Stimulated activated CD4-positive, alpha-beta T cell treated with anti-CD3 and anti-CD28 coated beads, Interleukin-4, amount 100 ng/mL, for 1 hour (primary cell): ENCODE measurements around the gene ASCC1.
"Not testable (repeated sequence)": the region's sequence is repeated elsewhere in the genome, so short reads cannot be mapped to it uniquely, and the experiment has no call there.

Source experiments
- DNase-seq: peaks from one replicate; pipeline ENCODE4 v3.0.0-alpha.2; 2020

Gene ASCC1

DNA sequence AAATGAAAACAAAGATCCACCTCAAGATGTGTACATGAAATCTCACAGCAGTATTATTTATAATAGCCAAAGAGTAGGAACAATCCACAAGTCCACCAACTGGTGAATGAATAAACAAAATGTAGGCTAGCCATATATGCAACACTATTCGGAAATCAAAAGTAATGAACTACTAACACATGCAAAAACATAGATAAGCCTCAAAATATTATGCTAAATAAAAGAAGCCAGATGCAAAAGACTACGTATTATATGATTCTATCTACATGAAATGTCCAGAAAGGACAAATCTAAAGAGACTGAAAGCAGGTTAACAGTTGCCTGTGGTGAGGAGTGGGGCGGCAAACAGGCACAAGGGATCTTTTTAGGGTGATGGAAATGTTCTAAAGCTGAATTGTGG lies 49.0 kb downstream of the ASCC1 start:
- no peak for DNase-seq

DNA sequence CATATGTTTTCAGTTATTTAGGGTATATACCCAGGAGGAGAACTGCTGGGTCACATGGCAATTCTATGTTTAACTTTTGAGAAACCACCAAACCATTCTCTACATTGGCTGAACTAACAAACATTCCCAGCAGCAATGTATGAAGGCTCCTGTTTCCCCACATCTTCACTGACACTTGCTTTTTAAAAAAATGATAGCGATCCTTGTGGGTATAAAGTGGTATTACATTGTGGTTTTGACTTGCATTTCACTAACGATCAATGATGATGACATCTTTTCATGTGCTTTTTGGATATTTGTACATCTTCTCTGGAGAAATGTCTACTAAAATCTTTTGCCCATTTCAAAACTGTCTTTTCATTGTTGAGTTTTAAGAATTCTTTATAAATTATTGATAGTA lies 51.5 kb downstream of the ASCC1 start:
- DNase-seq = no peak

DNA sequence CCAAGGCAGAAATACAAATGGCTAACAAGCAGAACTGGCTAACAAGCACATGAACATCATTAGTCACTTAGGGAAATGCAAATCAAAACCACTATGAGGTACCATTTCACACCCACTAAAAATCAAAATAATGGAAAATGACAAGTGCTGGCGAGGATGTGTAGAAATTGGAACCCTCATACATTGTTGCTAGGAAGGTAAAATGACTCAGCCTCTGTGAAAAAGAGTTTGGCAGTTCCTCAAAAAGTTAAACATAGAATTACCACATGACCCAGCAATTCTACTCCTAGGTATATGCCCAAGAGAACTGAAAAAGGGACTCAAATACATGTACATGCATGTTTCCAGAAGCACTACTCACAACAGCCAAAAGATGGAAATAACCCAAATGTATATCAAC lies 53.1 kb downstream of the ASCC1 start:
- DNase-seq = no peak

DNA sequence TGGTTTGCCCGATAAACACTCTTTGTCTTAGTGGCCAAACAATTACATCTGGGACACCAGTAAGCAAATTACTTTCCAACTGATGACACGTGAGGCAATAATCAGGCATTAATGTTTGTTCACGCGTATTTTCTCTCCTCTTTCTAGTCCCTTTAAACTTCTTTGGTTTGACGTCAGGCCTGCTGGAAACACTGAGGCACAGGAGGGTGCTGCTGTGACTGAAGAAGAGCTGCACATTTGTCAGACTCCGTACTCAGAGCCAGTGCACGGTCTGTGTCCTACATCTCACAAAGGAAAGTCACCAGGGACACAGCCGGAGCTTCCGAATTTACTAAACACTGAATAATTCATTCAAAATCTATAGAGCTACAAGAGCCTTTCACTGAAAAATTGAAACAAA lies 57.9 kb downstream of the ASCC1 start:
- no peak for DNase-seq

DNA sequence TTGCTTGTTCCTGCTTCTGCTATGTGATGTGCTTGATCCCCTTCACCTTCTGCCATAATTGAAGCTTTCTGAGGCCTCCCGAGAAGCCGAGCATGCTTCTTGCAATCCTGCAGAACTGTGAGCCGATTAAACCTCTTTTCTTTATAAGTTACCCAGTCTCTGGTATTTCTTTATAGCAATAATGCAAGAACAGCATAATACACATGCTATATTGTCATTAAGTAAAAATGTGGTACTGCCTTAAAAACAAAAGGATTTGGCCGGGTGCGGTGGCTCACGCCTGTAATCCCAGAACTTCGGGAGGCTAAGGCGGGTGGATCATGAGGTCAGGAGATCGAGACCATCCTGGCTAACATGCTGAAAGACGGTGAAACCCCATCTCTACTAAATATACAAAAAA lies 59.9 kb downstream of the ASCC1 start:
- no peak for DNase-seq

DNA sequence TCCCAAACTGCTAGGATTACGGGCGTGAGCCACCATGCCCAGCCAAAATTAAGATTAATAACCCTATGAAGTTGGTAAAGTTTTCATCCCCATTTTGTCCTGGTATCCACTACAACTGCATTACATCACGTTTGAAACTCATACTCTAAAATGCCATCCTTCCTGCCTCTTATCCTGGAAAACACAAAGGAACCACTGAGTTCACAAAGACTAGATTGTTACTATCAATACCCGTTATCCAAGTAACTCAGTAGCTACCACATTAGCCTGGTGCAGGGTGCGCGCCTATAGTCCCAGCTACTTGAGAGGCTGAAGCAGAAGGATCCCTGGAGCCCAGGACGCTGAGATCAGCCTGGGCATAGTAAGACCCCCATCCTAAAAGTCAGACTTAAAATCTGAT lies 63.8 kb downstream of the ASCC1 start:
- no peak for DNase-seq

DNA sequence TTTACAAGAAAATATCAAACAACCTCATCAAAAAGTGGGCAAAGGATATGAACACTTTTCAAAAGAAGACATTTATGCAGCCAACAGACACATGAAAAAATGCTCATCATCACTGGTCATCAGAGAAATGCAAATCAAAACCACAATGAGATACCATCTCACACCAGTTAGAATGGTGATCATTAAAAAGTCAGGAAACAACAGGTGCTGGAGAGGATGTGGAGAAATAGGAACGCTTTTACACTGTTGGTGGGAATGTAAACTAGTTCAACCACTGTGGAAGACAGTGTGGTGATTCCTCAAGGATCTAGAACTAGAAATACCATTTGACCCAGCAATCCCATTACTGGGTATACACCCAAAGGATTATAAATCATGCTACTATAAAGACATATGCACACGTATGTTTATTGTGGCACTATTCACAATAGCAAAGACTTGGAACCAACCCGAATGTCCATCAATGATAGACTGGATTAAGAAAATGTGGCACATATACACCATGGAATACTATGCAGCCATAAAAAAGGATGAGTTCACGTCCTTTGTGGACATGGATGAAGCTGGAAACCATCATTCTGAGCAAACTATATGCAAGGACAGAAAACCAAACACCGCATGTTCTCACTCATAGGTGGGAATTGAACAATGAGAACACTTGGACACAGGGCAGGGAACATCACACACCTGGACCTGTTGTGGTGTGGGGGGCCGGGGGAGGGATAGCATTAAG lies 65.2 kb downstream of the ASCC1 start:
- not testable (repeated sequence) for DNase-seq

DNA sequence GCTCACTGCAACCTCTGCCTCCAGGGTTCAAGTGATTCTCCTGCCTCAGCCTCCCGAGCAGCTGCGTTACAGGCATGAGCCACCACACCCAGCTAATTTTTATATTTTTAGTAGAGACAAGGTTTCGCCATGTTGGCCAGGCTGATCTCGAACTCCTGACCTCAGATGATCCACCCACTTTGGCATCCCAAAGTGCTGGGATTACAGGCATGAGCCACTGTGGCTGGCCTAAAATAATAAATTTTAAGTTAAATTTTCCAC lies 68.8 kb downstream of the ASCC1 start:
- DNase-seq = not testable (repeated sequence)

DNA sequence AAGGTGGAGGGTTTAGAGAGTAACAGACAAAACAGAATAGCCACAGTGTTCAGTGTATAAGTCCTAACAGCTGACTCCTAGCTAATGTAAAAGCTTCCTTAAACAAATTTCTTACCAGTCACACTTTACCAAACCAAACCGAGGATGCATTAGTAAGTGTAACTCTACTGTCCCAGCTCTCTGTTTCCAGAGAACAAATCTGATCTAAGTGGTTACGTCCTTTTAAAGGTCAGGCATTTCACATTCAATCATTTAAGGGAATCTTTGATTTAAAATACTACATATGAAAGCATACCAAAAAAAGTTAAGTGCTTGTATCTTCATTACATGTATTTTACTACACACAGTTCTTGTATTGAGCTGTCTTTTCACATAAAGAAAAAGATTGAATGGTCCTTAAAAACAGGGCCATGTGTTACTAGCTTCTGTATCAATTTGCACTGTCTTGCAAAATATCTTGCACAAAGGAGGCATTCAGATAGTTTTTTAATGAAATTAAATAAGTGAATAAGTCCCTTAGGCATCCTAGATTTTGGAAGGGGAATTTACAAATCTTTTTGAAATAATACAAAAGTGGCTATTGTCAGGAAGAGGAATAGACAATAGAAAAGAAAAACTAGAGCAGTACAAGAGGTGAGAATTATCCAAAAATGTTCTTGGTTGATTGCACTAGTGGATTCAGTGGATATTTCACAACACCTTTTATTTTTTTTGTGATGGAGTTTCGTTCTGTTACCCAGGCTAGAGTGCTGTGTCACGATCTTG lies 69.3 kb downstream of the ASCC1 start:
- no peak for DNase-seq

DNA sequence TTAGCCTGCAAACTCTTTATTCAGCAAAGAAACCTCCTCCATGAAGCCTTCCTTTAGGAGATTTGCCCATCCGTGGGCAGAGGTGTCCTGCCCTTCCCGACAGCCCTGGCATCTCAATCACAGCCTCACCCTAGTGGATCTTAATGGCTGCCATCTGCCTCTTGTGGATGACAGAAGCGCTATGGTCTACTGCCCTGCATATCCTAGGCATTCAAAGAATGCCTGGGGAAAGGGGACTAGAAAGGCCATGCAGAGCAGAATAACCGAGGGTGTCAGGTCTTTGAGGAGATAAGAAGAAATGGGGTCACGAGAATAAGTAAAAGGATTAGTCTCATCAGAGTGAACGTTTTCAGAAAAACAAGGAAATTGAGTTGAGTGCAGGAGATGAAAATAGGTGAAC lies 70.0 kb downstream of the ASCC1 start:
- no peak for DNase-seq

DNA sequence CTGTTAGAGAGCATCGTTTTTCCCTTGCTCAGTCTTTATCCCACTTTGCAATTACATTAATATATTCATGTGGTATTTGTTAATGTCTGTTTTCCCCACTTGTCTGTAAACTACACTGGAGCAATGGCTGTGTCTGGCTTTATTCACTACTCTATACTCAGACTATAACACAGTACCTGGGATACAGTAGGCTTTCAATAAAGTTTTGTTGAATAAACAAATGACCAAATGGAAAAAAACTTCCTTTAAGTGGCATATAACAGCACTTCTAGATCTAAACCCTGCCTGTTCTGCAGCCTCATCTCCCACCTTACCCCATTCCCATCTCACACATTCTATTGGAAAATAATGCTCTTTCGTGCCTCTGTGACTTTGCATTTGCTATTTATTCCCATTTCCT lies 70.4 kb downstream of the ASCC1 start:
- DNase-seq = no peak

DNA sequence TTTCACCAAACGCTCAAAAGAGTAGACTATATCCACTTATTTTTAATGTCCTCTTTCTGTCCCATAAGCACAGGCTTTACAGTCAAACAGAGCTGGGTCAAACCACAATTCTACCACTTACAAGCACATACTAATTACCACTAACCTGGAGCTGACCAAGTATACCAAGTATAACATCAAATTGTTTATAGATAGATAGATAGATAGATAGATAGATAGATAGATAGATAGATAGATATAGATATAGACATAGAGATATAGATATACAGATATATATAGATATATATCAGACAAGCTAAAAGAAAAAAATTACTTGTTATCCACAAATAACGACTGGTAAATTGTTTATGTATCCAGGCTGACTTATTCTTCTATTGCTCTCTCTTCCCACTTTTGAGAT lies 75.2 kb downstream of the ASCC1 start:
- DNase-seq = no peak

DNA sequence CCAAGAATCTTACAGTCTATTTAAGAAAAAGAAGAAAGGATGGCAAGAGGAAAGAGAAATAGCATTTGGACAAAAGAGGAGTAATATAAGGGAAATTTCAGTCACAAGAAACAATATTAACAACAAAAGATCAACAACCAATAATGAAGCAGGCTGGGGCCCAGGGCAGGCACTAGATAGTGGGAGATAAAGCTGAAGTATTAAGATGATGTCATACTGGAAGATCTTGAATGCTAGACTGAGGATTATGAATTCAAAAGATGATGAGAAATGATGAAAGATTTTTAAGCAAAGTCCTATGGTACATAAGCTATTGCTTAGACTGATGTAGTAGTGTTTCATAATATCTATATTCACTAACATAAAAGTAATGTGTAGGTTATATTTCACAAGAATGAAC lies 75.9 kb downstream of the ASCC1 start:
- DNase-seq = no peak

DNA sequence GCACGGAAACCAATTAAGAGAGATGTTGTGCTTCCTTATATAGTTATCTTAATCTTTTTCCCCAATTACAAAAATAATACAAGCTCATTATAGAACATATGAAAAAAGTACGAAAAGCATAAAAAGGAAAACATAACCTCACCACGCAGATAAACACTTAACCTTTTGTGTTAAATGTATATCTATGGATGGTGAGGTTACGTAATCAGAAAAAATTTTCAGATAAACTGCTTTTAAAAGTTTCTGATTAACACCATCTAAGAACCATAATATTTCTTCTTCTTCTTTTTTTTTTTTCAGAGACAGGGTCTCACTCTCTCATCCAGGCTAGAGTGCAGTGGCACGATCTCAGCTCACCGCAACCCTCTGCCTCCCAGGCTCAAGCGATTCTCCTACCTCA lies 78.5 kb downstream of the ASCC1 start:
- no peak for DNase-seq

DNA sequence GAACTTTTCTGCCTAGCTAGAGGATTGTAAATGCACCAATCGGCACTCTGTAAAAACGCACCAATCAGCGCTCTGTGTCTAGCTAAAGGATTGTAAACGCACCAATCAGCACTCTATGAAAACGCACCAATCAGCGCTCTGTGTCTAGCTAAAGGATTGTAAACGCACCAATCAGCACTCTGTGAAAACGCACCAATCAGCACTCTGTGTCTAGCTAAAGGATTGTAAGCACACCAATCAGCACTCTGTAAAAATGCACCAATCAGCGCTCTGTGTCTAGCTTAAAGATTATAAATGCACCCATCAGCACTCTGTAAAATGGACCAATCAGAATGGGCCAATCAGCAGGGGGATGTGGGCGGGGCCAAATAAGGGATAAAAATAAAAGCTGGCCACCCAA lies 79.9 kb downstream of the ASCC1 start:
- DNase-seq = not testable (repeated sequence)

DNA sequence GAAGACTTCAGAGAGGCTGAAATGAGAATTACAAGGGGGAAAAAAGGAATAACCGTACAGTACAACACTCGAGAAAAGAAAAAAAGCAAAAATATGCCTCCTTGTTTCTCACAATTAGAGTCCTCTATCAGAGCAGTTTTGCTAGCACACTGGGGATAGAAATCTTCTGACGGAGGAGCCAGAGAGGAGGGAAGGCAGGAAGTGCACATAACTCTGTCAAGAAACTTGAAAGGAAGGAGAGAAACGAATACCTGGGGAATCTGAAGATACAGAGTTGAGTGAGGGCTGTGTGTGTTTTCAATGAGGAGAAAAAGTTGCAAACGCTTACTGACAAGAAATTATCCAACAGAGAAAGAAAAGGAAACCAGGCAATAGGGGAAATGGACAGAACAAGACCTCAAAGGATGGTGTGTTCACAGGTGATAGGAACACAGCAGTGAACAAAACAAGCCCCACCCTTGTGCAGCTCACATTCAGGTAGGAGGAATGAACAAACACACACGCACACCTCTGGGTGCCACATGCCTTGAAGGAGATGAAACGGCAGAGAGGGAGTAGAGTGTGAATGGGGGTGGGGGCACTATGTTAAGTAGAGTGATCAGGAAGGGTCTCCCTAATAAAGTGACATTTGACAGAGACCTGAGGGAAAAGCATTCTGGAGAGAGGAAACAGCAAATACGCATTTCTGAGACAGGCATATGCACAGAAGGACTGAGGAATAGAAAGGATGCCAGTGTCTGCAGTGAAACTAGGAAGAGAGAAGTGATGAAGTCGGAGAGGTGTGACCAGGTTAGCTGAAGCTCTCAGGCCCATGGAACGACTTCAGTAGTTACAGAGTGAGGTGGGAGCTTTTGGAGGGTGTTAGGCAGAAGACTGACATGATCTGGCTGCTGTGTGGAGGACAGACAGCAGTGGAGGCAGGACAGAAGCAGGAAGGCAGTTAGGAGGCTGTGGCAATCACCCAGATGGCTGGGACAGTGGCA lies 81.0 kb downstream of the ASCC1 start:
- no peak for DNase-seq

DNA sequence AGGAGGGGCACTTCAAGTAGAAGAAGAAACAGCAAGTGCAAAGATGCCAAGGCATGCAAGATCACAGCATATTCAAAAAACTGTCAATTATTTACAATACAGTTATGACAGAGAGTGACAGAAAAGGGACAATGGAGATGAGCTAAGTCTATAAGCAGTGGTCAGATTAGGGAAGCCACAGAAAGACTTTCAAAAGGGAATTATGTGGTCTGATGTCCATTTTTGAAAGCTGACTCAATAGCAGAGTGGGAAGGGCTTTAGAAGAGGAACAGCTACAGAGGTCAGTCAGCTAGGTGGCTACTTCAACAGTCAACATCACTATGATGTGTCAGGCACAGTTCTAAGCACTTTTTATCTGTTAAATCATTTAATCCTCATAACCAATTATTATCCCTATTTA lies 82.6 kb downstream of the ASCC1 start:
- no peak for DNase-seq

DNA sequence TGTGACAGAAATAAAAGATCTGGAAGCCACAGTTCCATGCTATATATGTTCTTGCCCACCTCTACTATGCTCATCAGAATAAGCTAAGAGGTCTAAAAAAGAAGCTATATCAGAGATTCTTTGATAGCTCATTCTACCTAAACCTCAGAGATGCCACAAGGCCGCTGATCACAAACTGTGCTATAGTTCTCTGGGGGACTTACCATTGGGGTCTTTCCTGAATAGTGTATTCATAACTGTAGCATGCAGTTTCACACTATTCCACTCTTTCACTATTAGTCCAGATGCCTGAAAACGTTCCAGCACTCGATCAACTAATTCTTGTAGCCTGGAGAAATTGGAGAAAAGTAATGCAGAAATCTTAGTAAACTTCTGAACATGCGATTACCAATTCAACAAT lies 83.2 kb downstream of the ASCC1 start:
- DNase-seq = no peak

DNA sequence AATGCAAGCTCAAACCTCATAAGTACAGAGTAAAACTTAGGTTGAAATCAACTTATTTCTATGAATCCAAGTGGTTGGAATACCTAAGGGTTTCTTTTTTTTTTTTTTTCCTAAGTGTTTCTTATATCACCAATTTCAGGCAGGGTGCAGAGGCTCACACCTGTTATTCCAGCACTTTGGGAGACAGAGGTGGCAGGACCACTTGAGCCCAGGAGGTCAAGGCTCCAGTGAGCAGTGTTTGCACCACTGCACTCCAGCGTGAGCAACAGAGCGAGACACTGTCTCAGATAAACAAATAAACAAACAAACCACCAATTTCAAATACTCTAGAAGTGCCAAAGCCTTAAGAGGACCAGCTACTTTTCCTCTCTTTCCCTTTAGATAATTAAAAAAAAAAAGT lies 88.5 kb downstream of the ASCC1 start:
- DNase-seq = no peak

DNA sequence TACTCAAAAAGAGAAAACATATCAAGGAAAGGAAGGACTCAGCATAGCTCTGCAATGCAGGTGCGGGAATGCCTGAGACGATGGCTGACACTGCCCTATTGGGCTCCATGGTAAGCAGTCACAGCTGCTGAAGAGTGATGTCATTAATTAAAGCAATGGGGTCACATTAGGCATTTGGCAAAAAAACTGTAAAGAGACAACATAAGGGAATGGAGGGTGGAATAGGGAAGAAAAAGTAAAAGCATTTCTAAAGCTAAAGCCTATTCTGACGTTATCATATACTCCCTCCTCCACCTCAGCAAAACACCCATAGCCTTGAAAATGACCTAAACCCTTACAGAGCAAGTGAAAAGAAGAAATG lies 89.2 kb downstream of the ASCC1 start:
- DNase-seq = no peak

DNA sequence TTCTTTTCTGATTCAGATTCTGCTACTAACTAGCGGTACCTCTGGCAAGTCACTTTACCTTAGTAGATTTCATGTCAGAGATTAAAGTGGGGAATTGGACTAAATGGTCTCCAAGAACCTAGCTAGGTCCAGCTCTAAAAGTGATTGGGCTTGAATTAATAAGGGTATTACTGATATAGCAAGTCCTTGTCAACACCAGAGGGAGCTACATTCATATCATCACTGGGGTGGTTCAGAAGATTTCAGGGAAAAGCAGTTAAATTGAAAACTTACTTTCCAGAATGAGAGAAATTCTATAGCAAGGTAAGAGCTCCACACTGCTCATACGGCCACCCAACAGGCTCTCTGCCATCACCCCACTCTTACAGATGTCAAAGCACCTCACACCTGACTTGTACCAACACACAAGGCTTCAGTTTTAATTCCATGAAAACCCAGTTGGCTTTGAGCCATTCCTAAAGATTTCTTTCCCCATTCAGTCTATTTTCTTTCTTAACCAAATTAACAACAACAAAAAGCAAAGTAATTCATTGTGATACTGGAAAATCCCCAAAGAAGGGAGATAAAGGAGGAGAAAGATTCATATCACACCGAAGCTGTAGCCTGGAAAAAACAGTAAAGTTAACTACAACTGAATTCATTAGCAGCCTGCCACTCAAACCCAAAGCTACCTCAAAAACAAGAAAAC lies 89.7 kb downstream of the ASCC1 start:
- no peak for DNase-seq

DNA sequence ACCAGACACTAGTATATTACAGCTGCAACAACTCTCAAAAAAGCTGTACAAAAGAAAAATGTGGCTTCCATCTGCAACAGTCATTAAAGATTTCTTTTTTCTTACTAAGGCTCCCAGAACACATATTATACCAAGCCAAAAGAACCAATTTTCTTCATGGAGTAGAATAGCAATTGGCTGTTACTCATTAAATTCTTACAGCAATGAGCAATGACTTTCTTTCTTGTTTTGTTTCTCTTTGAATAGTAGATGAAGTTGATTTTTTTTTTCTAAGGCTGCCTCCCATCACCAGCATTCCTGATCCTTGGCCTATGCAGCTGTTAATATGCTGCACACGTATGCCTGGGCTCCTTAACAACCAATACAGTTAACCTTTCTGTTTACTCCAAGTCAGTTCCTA lies 91.1 kb downstream of the ASCC1 start:
- DNase-seq = no peak

DNA sequence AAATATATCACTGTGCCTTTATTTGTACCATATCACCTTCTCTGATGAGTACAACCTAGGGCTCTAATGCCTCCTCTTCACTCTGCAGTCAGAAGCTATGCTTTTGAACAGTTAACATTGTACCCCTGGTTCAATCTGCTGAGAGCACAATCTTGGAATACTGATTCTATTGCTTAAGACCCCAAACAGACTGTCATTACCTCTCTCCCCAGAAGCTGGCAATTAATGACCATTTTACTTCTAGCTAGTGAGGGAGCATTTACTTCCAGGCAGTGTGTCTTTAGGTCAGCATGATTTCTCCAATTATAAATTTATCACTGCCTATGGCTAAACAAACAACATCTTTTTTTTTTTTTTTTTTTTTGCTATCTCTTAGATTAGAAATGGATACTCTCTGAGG lies 91.7 kb downstream of the ASCC1 start:
- no peak for DNase-seq
